Fibroblast of lung (primary cell): ENCODE data around the gene BCL3. TPM values are rescaled to one million over a fixed set of nuclear protein-coding genes. Genes with fewer than 3 reads are reported as not detected.

Source experiments
- DNase-seq, 2 donors: peaks; one replicate each; pipeline versions ENCODE4 v3.0.0 to v3.0.0-alpha.2; 2010; ENCODE audit warnings: low read depth in 2 of 2
- H2AFZ ChIP-seq: 2 replicates; pipeline ENCODE4 v1.5.1; 2012; ENCODE audit warnings: low read length, control low read depth, inconsistent platforms
- H3K27ac ChIP-seq: 2 replicates; pipeline ENCODE4 v1.5.1; 2011; ENCODE audit warnings: low read length, control low read depth; ENCODE audit not compliant: insufficient read depth
- H3K27me3 ChIP-seq: 2 replicates; pipeline ENCODE4 v1.5.1; 2011; ENCODE audit warnings: mild to moderate bottlenecking, low read length; ENCODE audit not compliant: control insufficient read depth, insufficient read depth
- H3K36me3 ChIP-seq: 2 replicates; pipeline ENCODE4 v1.5.1; 2011; ENCODE audit warnings: low read length; ENCODE audit not compliant: control insufficient read depth, insufficient read depth
- H3K4me1 ChIP-seq: 2 replicates; pipeline ENCODE4 v1.5.1; 2011; ENCODE audit warnings: low read length; ENCODE audit not compliant: control insufficient read depth, insufficient read depth; ENCODE audit errors: extremely low read depth
- H3K4me2 ChIP-seq: 2 replicates; pipeline ENCODE4 v1.5.1; 2011; ENCODE audit warnings: low read length, control low read depth; ENCODE audit not compliant: insufficient read depth; ENCODE audit errors: extremely low read depth
- H3K4me3 ChIP-seq, 4 experiments: fragments of 200-600 bp in 1 of 4; sonication (generic) in 1 of 4; replicated peaks in 1 of 4; 2 replicates each; pipeline ENCODE4 v1.5.1; 2011 to 2016; ENCODE audit warnings: low read length in 4 of 4, low read depth in 3 of 4, mild to moderate bottlenecking in 3 of 4, control low read depth in 2 of 4, inconsistent platforms in 1 of 4, mixed read lengths in 1 of 4; ENCODE audit not compliant: insufficient read depth in 1 of 4; ENCODE audit errors: control extremely low read depth in 1 of 4
- H3K79me2 ChIP-seq: 2 replicates; pipeline ENCODE4 v1.5.1; 2012; ENCODE audit warnings: mild to moderate bottlenecking, low read length, inconsistent platforms; ENCODE audit not compliant: control insufficient read depth, insufficient read depth
- H3K9ac ChIP-seq: 2 replicates; pipeline ENCODE4 v1.5.1; 2011; ENCODE audit warnings: mild to moderate bottlenecking, low read length, control low read depth; ENCODE audit not compliant: insufficient read depth
- H3K9me3 ChIP-seq: 2 replicates; pipeline ENCODE4 v1.5.1; 2012; ENCODE audit warnings: low read depth, low read length; ENCODE audit not compliant: control insufficient read depth, insufficient read depth
- H4K20me1 ChIP-seq: 2 replicates; pipeline ENCODE4 v1.5.1; 2011; ENCODE audit warnings: low read length; ENCODE audit not compliant: control insufficient read depth, insufficient read depth; ENCODE audit errors: extremely low read depth
- EZH2 ChIP-seq: IDR thresholded peaks from 2 replicates; pipeline ENCODE4 v1.5.1; 2012; ENCODE audit warnings: low read length, control low read depth, mild to moderate bottlenecking; ENCODE audit errors: missing control alignments
- polyA plus RNA-seq, 2 donors: library from polyadenylated mRNA; depleted of rRNA in 1 of 2; stranded (reverse) in 1 of 2; unstranded in 1 of 2; fragments of >200 nt; gene quantifications; 2 replicates each; pipeline ENCODE4 v1.2.1, GENCODE V29; 2011 to 2012; ENCODE audit warnings: missing spikeins in 1 of 2
- total RNA-seq: library from RNA; depleted of rRNA; stranded (reverse); fragments of >200 nt; gene quantifications from 2 replicates; pipeline ENCODE4 v1.2.1, GENCODE V29; 2014
- TF ChIP-seq, protein P1 (sequence below), 2 donors: IDR thresholded peaks in 1 of 2; conservative IDR thresholded peaks in 1 of 2; 1 replicate in 1 of 2; 2 replicates in 1 of 2; pipeline ENCODE4 v1.5.1; 2011 to 2012; ENCODE audit warnings: low read length in 2 of 2, control low read depth in 1 of 2, inconsistent platforms in 1 of 2, low read depth in 1 of 2, mild to moderate bottlenecking in 1 of 2

The BCL3 gene
- total and polyA plus RNA-seq, 2 donors (not counting 1 experiment from before 2014, with no cell fraction given): 6.8 to 20.6 TPM

DNA sequence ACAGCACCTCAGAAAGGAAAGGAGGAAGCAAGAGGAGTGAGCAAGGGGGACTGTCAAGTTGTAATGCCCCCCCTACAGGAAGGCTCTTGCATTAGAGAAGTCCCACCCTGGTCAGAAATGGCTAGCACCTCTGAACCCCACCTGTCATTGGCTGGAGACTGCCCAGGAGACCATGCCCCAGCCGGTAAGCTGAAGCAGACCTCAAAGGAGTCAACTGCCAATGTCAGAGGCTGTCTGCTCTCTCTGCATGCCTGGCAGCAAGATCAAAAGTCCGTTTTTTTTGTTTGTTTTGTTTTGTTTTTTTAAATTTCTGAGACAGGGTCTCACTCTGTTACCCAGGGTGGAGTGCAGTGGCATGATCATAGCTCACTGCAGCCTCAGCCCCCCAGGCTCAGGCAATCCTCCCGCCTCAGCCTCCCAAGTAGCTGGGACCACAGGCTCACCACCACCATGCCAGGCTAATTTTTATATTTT, 8.1 kb upstream of the BCL3 start:
- Histone ChIP-seq H3K79me2 (no peaks in the 10 kb centered on the region), H4K20me1 (no peaks in the 10 kb centered on the region), H3K27me3 (no peaks in the 10 kb centered on the region), H2AFZ (no peak overlapping the region), H3K4me3 (no peak overlapping the region), H3K4me2 (no peak overlapping the region), H3K9ac (no peak overlapping the region), H3K36me3 (no peaks in the 10 kb centered on the region), H3K4me1 (peaks cover 15% of the 10 kb centered on the region), H3K9me3 (no peaks in the 10 kb centered on the region), H3K27ac (no peak overlapping the region)
- TF ChIP-seq, protein P1, sequence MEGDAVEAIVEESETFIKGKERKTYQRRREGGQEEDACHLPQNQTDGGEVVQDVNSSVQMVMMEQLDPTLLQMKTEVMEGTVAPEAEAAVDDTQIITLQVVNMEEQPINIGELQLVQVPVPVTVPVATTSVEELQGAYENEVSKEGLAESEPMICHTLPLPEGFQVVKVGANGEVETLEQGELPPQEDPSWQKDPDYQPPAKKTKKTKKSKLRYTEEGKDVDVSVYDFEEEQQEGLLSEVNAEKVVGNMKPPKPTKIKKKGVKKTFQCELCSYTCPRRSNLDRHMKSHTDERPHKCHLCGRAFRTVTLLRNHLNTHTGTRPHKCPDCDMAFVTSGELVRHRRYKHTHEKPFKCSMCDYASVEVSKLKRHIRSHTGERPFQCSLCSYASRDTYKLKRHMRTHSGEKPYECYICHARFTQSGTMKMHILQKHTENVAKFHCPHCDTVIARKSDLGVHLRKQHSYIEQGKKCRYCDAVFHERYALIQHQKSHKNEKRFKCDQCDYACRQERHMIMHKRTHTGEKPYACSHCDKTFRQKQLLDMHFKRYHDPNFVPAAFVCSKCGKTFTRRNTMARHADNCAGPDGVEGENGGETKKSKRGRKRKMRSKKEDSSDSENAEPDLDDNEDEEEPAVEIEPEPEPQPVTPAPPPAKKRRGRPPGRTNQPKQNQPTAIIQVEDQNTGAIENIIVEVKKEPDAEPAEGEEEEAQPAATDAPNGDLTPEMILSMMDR (conservative IDR thresholded peaks at IDR 0.05 in 1 of 2, IDR thresholded peaks at IDR 0.05 in 1 of 2; ENCODE audit: low read depth in 1 of 2, low read length in 2 of 2): peak in 1 of 2 donors; percentile 14
- no peak for TF ChIP-seq EZH2
- DNase-seq: no peak

DNA sequence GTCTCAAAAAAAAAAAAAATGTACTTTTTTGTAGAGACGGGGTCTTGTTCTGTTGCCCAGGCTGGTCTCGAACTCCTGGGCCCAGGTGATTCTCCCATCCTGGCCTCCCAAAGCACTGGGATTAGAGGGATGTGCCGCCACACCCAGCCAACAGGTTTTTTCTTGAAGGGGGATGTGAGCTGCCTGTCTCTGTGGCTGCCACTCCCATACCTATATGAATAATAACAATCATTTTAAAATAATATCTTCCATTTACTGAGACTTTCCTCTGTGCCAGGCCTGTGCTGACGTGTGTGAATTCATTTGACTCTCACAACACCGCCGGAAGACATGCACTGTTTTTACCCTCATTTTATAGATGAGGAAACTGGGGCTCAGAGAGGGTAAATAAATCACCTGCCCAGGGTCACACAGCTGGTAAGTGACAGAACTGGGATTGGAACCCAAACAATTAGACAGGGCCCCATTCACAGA, 7.2 kb upstream of the BCL3 start:
- no peak overlapping the region for H3K9ac ChIP-seq
- H3K27ac ChIP-seq: peak overlapping the region; percentile 83
- no peaks in the 10 kb centered on the region for H3K79me2 ChIP-seq
- TF ChIP-seq, protein P1 (conservative IDR thresholded peaks at IDR 0.05 in 1 of 2, IDR thresholded peaks at IDR 0.05 in 1 of 2; ENCODE audit: low read depth in 1 of 2, low read length in 2 of 2): no peak
- TF ChIP-seq EZH2: no peak
- H3K27me3 ChIP-seq: no peaks in the 10 kb centered on the region
- H3K4me2 ChIP-seq: peak overlapping the region; percentile 52
- peaks cover 18% of the 10 kb centered on the region for H3K4me1 ChIP-seq
- DNase-seq: peak; percentile 50 to 57
- H2AFZ ChIP-seq: no peak overlapping the region
- no peaks in the 10 kb centered on the region for H4K20me1 ChIP-seq
- H3K9me3 ChIP-seq: no peaks in the 10 kb centered on the region
- H3K36me3 ChIP-seq: no peaks in the 10 kb centered on the region
- H3K4me3 ChIP-seq: no peak overlapping the region

DNA sequence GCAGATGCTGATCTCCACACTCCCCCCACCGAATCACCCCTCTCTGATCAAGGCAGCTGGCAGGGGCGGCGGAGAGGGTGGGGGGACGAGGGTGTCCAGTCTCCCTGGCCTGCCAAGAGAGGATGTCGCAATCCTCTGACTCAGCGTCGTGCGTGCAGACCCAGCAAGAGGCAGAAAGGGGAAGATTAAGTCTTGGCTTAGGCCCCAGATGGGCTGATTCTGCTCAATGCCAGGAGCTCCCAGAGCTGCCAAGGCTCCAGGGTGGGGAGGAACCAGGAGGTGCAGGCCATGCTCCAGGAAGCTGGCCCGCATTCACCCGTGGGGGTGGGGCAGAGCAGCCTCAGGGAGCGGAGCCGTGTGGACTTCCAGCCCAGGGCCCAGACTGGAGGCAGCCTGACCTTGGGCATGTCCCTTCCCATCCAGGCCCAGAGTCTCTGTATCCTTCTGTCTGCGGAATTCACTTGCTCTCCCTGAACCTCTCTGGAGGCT, 6.6 kb upstream of the BCL3 start:
- TF ChIP-seq, protein P1 (conservative IDR thresholded peaks at IDR 0.05 in 1 of 2, IDR thresholded peaks at IDR 0.05 in 1 of 2; ENCODE audit: low read depth in 1 of 2, low read length in 2 of 2): no peak
- TF ChIP-seq EZH2: no peak
- Histone ChIP-seq H3K4me1 (peaks cover 22% of the 10 kb centered on the region), H3K4me2 (peak overlapping the region; percentile 18), H3K9me3 (no peaks in the 10 kb centered on the region), H3K36me3 (no peaks in the 10 kb centered on the region), H3K4me3 (no peak overlapping the region), H3K27me3 (no peaks in the 10 kb centered on the region), H4K20me1 (no peaks in the 10 kb centered on the region), H3K27ac (peak overlapping the region; percentile 70), H2AFZ (no peak overlapping the region), H3K79me2 (no peaks in the 10 kb centered on the region), H3K9ac (no peak overlapping the region)
- peak; percentile 100 for DNase-seq
